Tibial nerve (tissue), 4 donors: ENCODE data around the gene NDUFAF7. TPM values are rescaled to one million over a fixed set of nuclear protein-coding genes. Genes with fewer than 3 reads are reported as not detected.
"Not testable (repeated sequence)": the region's sequence is repeated elsewhere in the genome, so short reads cannot be mapped to it uniquely, and the experiment has no call there.

Source experiments
- DNase-seq, 2 donors: peaks; one replicate each; pipeline ENCODE4 v3.0.0-alpha.2; 2019; ENCODE audit warnings: low spot score in 2 of 2
- H3K27ac ChIP-seq, 4 donors: fragments of 200-600 bp; sonication (generic) in 3 of 4; one replicate each; pipeline ENCODE4 v1.5.1; 2017 to 2019; ENCODE audit warnings: mild to moderate bottlenecking in 1 of 4
- H3K27me3 ChIP-seq, 2 donors: fragments of 200-600 bp; sonication (generic) in 1 of 2; one replicate each; pipeline versions ENCODE4 v1.5.1 to v1.6.0; 2017 to 2019
- H3K36me3 ChIP-seq, 3 donors: fragments of 200-600 bp; sonication (generic); one replicate each; pipeline ENCODE4 v1.5.1; 2018 to 2019
- H3K4me1 ChIP-seq, 4 donors: fragments of 200-600 bp; sonication (generic) in 3 of 4; one replicate each; pipeline ENCODE4 v1.5.1; 2017 to 2019
- H3K4me3 ChIP-seq, 4 donors: fragments of 200-600 bp; sonication (generic) in 3 of 4; one replicate each; pipeline ENCODE4 v1.5.1; 2017 to 2019; ENCODE audit warnings: mild to moderate bottlenecking in 1 of 4, moderate library complexity in 1 of 4
- H3K9me3 ChIP-seq, 4 donors: fragments of 200-600 bp; sonication (generic) in 3 of 4; one replicate each; pipeline ENCODE4 v1.5.1; 2017 to 2019
- CTCF ChIP-seq, 5 experiments: fragments of 200-600 bp in 3 of 5; fragments of 450-650 bp in 2 of 5; sonication (generic) in 3 of 5; IDR thresholded peaks; one replicate each; pipeline ENCODE4 v1.5.1; 2016 to 2019; ENCODE audit warnings: antibody characterized with exemption in 5 of 5, mild to moderate bottlenecking in 3 of 5, moderate library complexity in 2 of 5
- EP300 ChIP-seq, 2 donors: sonication (generic); formaldehyde crosslinking; IDR thresholded peaks; one replicate each; pipeline ENCODE4 v1.6.1; 2017; ENCODE audit warnings: antibody characterized with exemption in 2 of 2, mild to moderate bottlenecking in 1 of 2
- POLR2A ChIP-seq, 2 donors: fragments of 450-650 bp; IDR thresholded peaks; one replicate each; pipeline ENCODE4 v1.6.1; 2017; ENCODE audit warnings: antibody characterized with exemption in 2 of 2, mild to moderate bottlenecking in 2 of 2, moderate library complexity in 2 of 2
- WGBS, 2 donors: methylation state at CpG; one replicate each; pipeline ENCODE4 v1.1.5; 2018; 5-methylcytosine and 5-hydroxymethylcytosine counted together
- total RNA-seq, 4 donors: library from RNA; depleted of rRNA; stranded (reverse); fragments of >200 nt; gene quantifications; one replicate each; pipeline ENCODE4 v1.1.0, GENCODE V29; 2016

Gene NDUFAF7
- total RNA-seq, 4 donors from 2014 or later: 14.7 to 23.4 (median 19.1) TPM

GRCh38 chr2:37190290-37190689 is 41.2 kb upstream of the NDUFAF7 start:
- no peak for TF ChIP-seq POLR2A (IDR thresholded peaks at IDR 0.05)
- H3K36me3 ChIP-seq: no peaks in the 10 kb centered on the region
- 86 to 88% methylated on average over 4 of the region's 4 CpGs for WGBS, 2 donors
- H3K27me3 ChIP-seq: no peaks in the 10 kb centered on the region
- peak overlapping the region in 3 of 4 donors; percentile 23 to 92 (median 81) for H3K27ac ChIP-seq
- no peak for DNase-seq
- H3K4me1 ChIP-seq: no peaks in the 10 kb centered on the region
- H3K4me3 ChIP-seq: no peak overlapping the region
- H3K9me3 ChIP-seq: no peaks in the 10 kb centered on the region

- Histone ChIP-seq H3K27me3 (no peaks in the 10 kb centered on the region), H3K27ac (peak overlapping the region in 2 of 4 donors; percentile 81 to 92), H3K4me1 (peaks cover 0 to 5% (median 0%) of the 10 kb centered on the region in 4 donors), H3K4me3 (no peak overlapping the region), H3K36me3 (no peaks in the 10 kb centered on the region), H3K9me3 (no peaks in the 10 kb centered on the region)
- no peak for DNase-seq
- WGBS, 2 donors: 39 to 44% methylated on average over 4 of the region's 4 CpGs
- TF ChIP-seq EP300 (IDR thresholded peaks at IDR 0.05) (no peak), CTCF (IDR thresholded peaks at IDR 0.05) (no peak), POLR2A (IDR thresholded peaks at IDR 0.05) (no peak)
Observed at GRCh38 chr2:37191253-37191652, 40.2 kb upstream of the NDUFAF7 start.

GRCh38 chr2:37191747-37192146 is 39.7 kb upstream of the NDUFAF7 start:
- no peak for TF ChIP-seq CTCF (IDR thresholded peaks at IDR 0.05)
- no peak for TF ChIP-seq EP300 (IDR thresholded peaks at IDR 0.05)
- no peak for TF ChIP-seq POLR2A (IDR thresholded peaks at IDR 0.05)
- H3K27me3 ChIP-seq: no peaks in the 10 kb centered on the region
- WGBS, 2 donors: 76 to 83% methylated on average over 6 of the region's 6 CpGs
- peaks cover 0 to 5% (median 0%) of the 10 kb centered on the region in 4 donors for H3K4me1 ChIP-seq
- no peak overlapping the region for H3K4me3 ChIP-seq
- no peak for DNase-seq
- no peaks in the 10 kb centered on the region for H3K36me3 ChIP-seq
- H3K9me3 ChIP-seq: no peaks in the 10 kb centered on the region
- peak overlapping the region in 2 of 4 donors; percentile 81 to 92 for H3K27ac ChIP-seq

GRCh38 chr2:37192551-37192950 is 38.9 kb upstream of the NDUFAF7 start:
- WGBS, 2 donors: 88 to 97% methylated on average over 1 of the region's 1 CpG

GRCh38 chr2:37195862-37196319 is 35.6 kb upstream of the NDUFAF7 start:
- 83 to 89% methylated on average over 20 of the region's 20 CpGs for WGBS, 2 donors
- peak overlapping the region; percentile 76 to 95 (median 90) for H3K27ac ChIP-seq
- not testable (repeated sequence) for DNase-seq

More at GRCh38 chr2:37192551-37192950, 38.9 kb upstream of the NDUFAF7 start:
- Histone ChIP-seq H3K9me3 (no peaks in the 10 kb centered on the region), H3K4me3 (no peak overlapping the region), H3K4me1 (peaks cover 0 to 11% (median 4%) of the 10 kb centered on the region in 4 donors), H3K36me3 (no peaks in the 10 kb centered on the region), H3K27me3 (no peaks in the 10 kb centered on the region), H3K27ac (no peak overlapping the region)
- TF ChIP-seq POLR2A (IDR thresholded peaks at IDR 0.05) (no peak), EP300 (IDR thresholded peaks at IDR 0.05) (no peak), CTCF (IDR thresholded peaks at IDR 0.05) (no peak)
- DNase-seq: no peak

GRCh38 chr2:37196320-37197195 is 34.9 kb upstream of the NDUFAF7 start, which contains the start of gene CEBPZOS:
CEBPZOS (plus strand) TSS chr2:37196496; CDS start chr2:37199705, 3,209 bp downstream.
- Histone ChIP-seq H3K27ac (peak within 1 kb of the TSS; percentile 76 to 95 (median 90)), H3K9me3 (no peaks in the 10 kb centered on the region), H3K36me3 (peaks cover 0 to 29% (median 0%) of the 10 kb centered on the region in 3 donors), H3K27me3 (no peaks in the 10 kb centered on the region), H3K4me3 (peak within 1 kb of the TSS; percentile 76 to 97 (median 90)), H3K4me1 (peaks cover 0 to 23% (median 8%) of the 10 kb centered on the region in 4 donors)
- peak; percentile 65 to 93 for TF ChIP-seq EP300 (IDR thresholded peaks at IDR 0.05)
- peak in 1 of 2 donors; percentile 77 for TF ChIP-seq POLR2A (IDR thresholded peaks at IDR 0.05)
- TF ChIP-seq CTCF (IDR thresholded peaks at IDR 0.05): peak in 1 of 5 experiments; percentile 39
- DNase-seq: peak; percentile 69 to 82
- WGBS, 2 donors: 0 to 1% methylated on average over 36 to 65 of the region's 72 CpGs

More at GRCh38 chr2:37195862-37196319, 35.6 kb upstream of the NDUFAF7 start:
- H3K9me3 ChIP-seq, H3K27me3 ChIP-seq: not testable (repeated sequence)
- peak overlapping the region; percentile 76 to 97 (median 90) for H3K4me3 ChIP-seq
- H3K36me3 ChIP-seq: peaks cover 0 to 23% (median 0%) of the 10 kb centered on the region in 3 donors
- H3K4me1 ChIP-seq: peaks cover 0 to 23% (median 8%) of the 10 kb centered on the region in 4 donors
